H54 (cell line): ENCODE results near the gene BAZ2B.
"Not testable (repeated sequence)": the region's sequence is repeated elsewhere in the genome, so short reads cannot be mapped to it uniquely, and the experiment has no call there.

Experiments used
- DNase-seq: peaks from one replicate; pipeline ENCODE4 v3.0.0; 2011; ENCODE audit warnings: low spot score, mixed read lengths; ENCODE audit not compliant: insufficient read length
- FAIRE-seq: peaks from 3 replicates; lab custom pipeline; 2011; peaks lifted over from hg19 to GRCh38; lab: Jason Lieb, UNC
- POLR2A ChIP-seq: IDR thresholded peaks from 2 replicates; pipeline ENCODE4 v1.6.1; 2011; ENCODE audit warnings: low read depth, mild to moderate bottlenecking, low read length

BAZ2B gene

GRCh38 chr2:159399716-159400415 is 216.5 kb downstream of the BAZ2B start:
- peak; percentile 82 for FAIRE-seq

DNA sequence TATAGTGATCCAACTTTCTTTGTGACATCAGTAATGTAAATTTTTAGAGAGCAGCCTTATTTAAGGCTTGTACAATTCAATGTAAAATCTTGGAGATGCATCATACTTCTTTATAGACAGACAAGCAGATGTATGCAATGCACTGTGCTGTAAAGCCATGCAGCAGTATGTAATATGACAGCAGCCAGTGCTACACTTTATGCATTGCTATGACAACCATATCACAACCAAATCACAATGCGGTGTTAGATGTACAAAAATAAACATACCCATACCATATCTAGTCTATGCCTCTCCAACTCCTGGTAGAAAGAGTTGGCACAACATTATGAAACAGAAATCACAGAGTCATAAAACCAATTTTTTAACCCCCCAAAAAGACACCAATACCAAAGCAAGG is 219.5 kb downstream of the BAZ2B start:
- DNase-seq (no peak), FAIRE-seq (peak; percentile 23)
- no peak for TF ChIP-seq POLR2A

More at GRCh38 chr2:159399716-159400415, 216.5 kb downstream of the BAZ2B start:
- no peak for DNase-seq
- no peak for TF ChIP-seq POLR2A

DNA sequence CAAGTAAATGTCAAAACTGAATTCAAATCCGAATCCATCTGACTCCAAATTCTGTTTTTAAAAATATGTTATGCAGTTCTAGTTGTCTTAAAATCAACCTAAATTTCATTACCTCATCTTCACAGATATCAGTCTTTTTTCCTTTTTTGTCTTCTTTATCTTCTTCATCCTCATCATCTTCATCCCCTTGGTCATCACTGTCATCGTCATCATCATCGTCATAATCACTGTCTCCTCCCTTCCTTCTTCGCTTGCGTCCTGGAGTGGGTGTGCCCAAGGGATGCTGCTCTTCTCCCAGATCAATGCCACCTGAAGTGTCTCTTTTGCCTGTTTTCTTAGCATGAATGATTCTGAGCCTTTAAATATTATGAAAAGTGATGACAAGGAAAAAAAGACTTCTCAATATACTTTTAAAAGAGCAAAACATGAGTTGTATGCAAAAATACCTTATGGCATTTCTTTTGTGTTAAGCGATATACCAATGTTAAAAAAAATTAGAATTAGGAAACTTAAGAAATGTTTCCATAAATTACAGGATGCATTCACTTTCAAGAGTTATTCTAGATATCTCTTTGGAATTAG is 233.8 kb downstream of the BAZ2B start:
- FAIRE-seq (no peak), DNase-seq (no peak)
- TF ChIP-seq POLR2A = no peak

GRCh38 chr2:159381574-159381973 is 234.8 kb downstream of the BAZ2B start:
- DNase-seq (no peak), FAIRE-seq (no peak)
- no peak for TF ChIP-seq POLR2A

- no peak for TF ChIP-seq POLR2A
- DNase-seq = no peak
- no peak for FAIRE-seq
These were observed 235.6 kb downstream of the BAZ2B start for GRCh38 chr2:159380685-159381239.

DNA sequence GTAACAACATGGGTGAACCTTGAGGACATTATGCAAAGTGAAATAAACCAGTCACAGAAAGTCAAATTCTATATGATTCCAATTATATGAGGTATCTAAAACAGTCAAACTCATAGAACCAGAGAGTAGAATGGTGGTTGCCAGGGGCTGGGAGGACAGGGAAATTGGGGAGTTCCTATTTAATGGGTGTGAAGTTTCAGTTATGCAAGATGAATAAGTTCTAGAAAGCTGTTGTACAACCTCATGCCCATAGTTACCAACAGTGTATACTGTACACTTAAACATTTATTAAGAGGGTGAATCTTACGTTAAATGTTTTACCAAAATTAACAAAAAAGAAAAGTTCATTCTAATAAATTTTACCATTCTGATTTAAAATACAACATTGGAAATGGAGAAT is 237.2 kb downstream of the BAZ2B start:
- no peak for TF ChIP-seq POLR2A
- DNase-seq (no peak), FAIRE-seq (no peak)

GRCh38 chr2:159375241-159375640 is 241.1 kb downstream of the BAZ2B start:
- no peak for DNase-seq
- FAIRE-seq = no peak
- TF ChIP-seq POLR2A = no peak

DNA sequence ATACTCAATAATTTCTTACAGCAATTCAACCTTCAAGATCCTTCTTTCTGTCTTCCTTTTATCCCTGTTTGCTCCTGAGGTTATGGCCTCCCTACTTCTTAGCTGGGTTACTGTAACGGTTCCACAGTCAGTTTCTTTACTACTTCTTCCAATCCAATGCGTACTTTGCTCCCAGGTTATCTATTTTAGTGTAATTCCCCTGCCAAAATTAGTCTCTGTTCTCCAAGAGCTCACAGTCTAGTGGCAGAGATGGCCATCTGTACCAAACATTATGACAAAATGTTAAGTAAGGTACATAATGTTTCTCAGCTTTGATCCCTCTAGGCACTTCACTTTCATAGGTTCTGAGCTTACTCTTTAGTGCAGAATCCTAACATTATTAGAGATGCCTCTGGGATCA is 244.8 kb downstream of the BAZ2B start:
- no peak for FAIRE-seq
- DNase-seq = no peak
- no peak for TF ChIP-seq POLR2A

DNA sequence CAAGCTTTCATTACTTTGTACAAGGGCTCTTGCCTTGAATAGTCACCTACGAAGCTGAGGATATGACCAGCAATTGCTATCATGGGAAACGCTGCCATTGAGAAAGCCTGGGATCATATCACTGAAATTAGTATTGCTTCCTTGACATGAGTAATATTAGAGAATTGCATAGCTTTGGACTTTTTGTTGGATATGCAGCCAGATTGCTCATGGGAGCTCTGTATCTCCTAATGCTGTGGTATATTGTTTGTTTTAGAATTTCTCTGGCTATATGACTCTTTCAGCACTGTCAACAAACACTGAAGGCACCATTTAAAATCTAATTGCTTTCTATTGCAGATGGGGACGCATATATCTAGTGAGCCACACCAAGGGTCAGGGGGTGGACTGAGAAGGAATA is 249.8 kb downstream of the BAZ2B start:
- DNase-seq (no peak), FAIRE-seq (no peak)
- no peak for TF ChIP-seq POLR2A

GRCh38 chr2:159362816-159363251 is 253.5 kb downstream of the BAZ2B start:
- TF ChIP-seq POLR2A = no peak
- FAIRE-seq = no peak
- DNase-seq = no peak

DNA sequence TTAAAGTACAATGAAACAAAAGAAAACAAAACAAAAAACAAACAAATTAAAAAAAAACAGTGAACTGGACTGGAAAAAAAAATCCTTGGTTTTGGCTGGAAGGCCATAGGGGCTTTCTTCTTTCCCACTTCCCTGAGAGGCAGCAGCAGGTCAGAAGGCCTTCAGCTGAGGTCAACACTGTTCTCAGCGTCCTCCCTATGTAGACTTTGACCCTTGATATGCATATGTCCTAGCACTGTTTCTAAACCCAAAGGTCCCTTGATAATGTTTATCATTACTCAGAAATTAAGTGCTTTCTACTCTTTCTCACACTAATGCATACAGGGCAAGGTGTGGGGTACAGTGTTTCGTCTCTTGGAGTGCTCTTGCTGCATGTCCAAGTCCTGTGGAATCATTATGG is 254.3 kb downstream of the BAZ2B start:
- FAIRE-seq = no peak
- no peak for DNase-seq
- TF ChIP-seq POLR2A = no peak

DNA sequence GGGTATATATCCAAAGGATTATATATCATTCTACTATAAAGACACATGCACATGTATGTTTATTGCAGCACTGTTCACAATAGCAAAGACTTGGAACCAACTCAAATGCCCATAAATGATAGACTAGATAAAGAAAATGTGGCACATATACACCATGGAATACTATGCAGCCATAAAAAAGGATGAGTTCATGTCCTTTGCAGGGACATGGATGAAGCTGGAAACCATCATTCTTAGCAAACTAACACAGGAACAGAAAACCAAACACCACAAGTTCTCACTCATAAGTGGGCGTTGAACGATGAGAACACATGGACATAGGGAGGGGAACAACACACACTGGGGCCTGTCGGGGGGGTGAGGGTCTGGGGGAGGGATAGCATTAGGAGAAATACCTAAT is 254.7 kb downstream of the BAZ2B start:
- not testable (repeated sequence) for FAIRE-seq, DNase-seq

DNA sequence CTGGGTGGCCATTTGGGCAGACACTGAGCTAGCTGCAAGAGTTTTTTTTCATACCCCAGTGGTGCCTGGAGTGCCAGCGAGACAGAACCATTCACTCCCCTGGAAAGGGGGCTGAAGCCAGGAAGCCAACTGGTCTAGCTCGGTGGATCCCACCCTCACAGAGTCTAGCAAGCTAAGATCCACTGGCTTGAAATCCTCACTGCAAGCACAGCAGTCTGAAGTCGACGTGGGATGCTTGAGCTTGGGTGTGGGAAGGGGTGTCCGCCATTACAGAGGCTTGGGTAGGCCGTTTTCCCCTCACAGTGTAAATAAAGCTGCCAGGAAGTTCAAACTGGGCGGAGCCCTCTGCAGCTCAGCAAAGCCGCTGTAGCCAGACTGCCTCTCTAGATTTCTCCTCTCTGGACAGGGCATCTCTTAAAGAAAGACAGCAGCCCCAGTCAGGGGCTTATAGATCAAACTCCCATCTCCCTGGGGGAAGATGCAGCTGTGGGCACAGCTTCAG is 260.2 kb downstream of the BAZ2B start:
- DNase-seq (no peak), FAIRE-seq (no peak)
- no peak for TF ChIP-seq POLR2A

DNA sequence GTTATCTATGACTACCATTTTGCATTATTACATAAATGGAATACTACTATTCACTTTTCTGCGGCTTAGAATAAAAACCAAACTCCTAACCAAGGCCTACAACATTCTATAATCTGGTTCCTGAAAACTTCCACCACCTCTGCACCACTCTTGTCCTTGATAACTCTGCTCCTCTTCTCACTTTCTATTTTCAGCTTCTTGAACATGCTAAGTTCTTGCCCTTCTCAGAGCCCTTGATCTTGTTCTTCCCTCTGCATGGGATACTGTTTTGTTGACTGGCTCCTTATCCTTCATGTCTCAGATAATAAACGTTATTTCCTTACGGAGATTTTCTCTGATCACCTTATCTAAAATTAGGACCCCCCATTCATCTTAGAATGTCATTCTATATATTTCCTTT is 264.4 kb downstream of the BAZ2B start:
- FAIRE-seq = no peak
- no peak for DNase-seq
- TF ChIP-seq POLR2A = no peak
